ENCODE measurements around the gene DNAJB6. TPM values are rescaled to one million over a fixed set of nuclear protein-coding genes. Genes with fewer than 3 reads are reported as not detected.
A peak's percentile ranks its signal among the peaks of the same experiment; 100 is the strongest.

DNAJB6 gene
- total RNA-seq, 1 donor from 2014 or later, result 103 TPM

GRCh38 chr7:157429680-157430224, 92.9 kb downstream of the DNAJB6 start:
- no peak for TF ChIP-seq CTCF (IDR thresholded peaks at IDR 0.05)
- ATAC-seq (no peak), DNase-seq (peak; percentile 8)
- H3K27me3 ChIP-seq (ENCODE audit: low read depth), result no peaks in the 10 kb centered on the region
- H3K4me3 ChIP-seq, result no peak overlapping the region
- H3K36me3 ChIP-seq, result no peaks in the 10 kb centered on the region
- no peak overlapping the region for H3K27ac ChIP-seq
- no peaks in the 10 kb centered on the region for H3K9me3 ChIP-seq
- intact Hi-C loops (cut with DNase I), result no loop called here
- peaks cover 9% of the 10 kb centered on the region for H3K4me1 ChIP-seq

- ATAC-seq (no peak), DNase-seq (no peak)
- Histone ChIP-seq H3K36me3 (no peaks in the 10 kb centered on the region), H3K27ac (no peak overlapping the region), H3K4me1 (peaks cover 9% of the 10 kb centered on the region), H3K27me3 (ENCODE audit: low read depth) (no peaks in the 10 kb centered on the region), H3K4me3 (no peak overlapping the region), H3K9me3 (no peaks in the 10 kb centered on the region)
- no peak for TF ChIP-seq CTCF (IDR thresholded peaks at IDR 0.05)
- intact Hi-C loops (cut with DNase I), result no loop called here
These were observed 93.9 kb downstream of the DNAJB6 start for GRCh38 chr7:157430721-157431120.

- Histone ChIP-seq H3K27me3 (ENCODE audit: low read depth) (no peaks in the 10 kb centered on the region), H3K27ac (no peak overlapping the region), H3K4me1 (peaks cover 9% of the 10 kb centered on the region), H3K36me3 (no peaks in the 10 kb centered on the region), H3K4me3 (no peak overlapping the region), H3K9me3 (no peaks in the 10 kb centered on the region)
- intact Hi-C loops (cut with DNase I), result no loop called here
- TF ChIP-seq CTCF (IDR thresholded peaks at IDR 0.05), result no peak
- ATAC-seq (no peak), DNase-seq (peak; percentile 43)
These were observed 94.6 kb downstream of the DNAJB6 start for GRCh38 chr7:157431173-157431950.

- DNase-seq (peak; percentile 46), ATAC-seq (no peak)
- intact Hi-C loops (cut with DNase I), result no loop called here
- no peaks in the 10 kb centered on the region for H3K36me3 ChIP-seq
- TF ChIP-seq CTCF (IDR thresholded peaks at IDR 0.05), result no peak
- no peaks in the 10 kb centered on the region for H3K9me3 ChIP-seq
- H3K4me3 ChIP-seq, result no peak overlapping the region
- H3K27ac ChIP-seq, result no peak overlapping the region
- H3K27me3 ChIP-seq (ENCODE audit: low read depth), result no peaks in the 10 kb centered on the region
- peaks cover 9% of the 10 kb centered on the region for H3K4me1 ChIP-seq
These were observed 95.2 kb downstream of the DNAJB6 start for GRCh38 chr7:157431951-157432540.

- no peaks in the 10 kb centered on the region for H3K36me3 ChIP-seq
- ATAC-seq (no peak), DNase-seq (peak; percentile 54)
- no peaks in the 10 kb centered on the region for H3K27me3 ChIP-seq (ENCODE audit: low read depth)
- no peaks in the 10 kb centered on the region for H3K9me3 ChIP-seq
- peaks cover 9% of the 10 kb centered on the region for H3K4me1 ChIP-seq
- intact Hi-C loops (cut with DNase I), result no loop called here
- H3K27ac ChIP-seq, result no peak overlapping the region
- H3K4me3 ChIP-seq, result peak overlapping the region; percentile 14
- no peak for TF ChIP-seq CTCF (IDR thresholded peaks at IDR 0.05)
These were observed 95.7 kb downstream of the DNAJB6 start for GRCh38 chr7:157432541-157432956.

Data from lower lobe of right lung (tissue), 2 donors.